ENCODE data around the gene PCSK1.
A peak's percentile ranks its signal among the peaks of the same experiment; 100 is the strongest.
"Not testable (repeated sequence)": the region's sequence is repeated elsewhere in the genome, so short reads cannot be mapped to it uniquely, and the experiment has no call there.

Gene PCSK1

GRCh38 chr5:96426831-96427230, 6.2 kb downstream of the PCSK1 start:
- no peak for DNase-seq (ENCODE audit: low spot score)

GRCh38 chr5:96425443-96425842, 7.6 kb downstream of the PCSK1 start:
- DNase-seq (ENCODE audit: low spot score) = no peak

- DNase-seq (ENCODE audit: low spot score) = no peak
These were observed 17.2 kb downstream of the PCSK1 start for GRCh38 chr5:96415897-96416296.

GRCh38 chr5:96412868-96413449, 20.1 kb downstream of the PCSK1 start:
- no peak for DNase-seq (ENCODE audit: low spot score)

GRCh38 chr5:96410013-96410412, 23.0 kb downstream of the PCSK1 start:
- DNase-seq (ENCODE audit: low spot score) = no peak

GRCh38 chr5:96408841-96409538, 24.1 kb downstream of the PCSK1 start:
- DNase-seq (ENCODE audit: low spot score) = no peak

GRCh38 chr5:96408210-96408777, 24.8 kb downstream of the PCSK1 start:
- peak; percentile 8 for DNase-seq (ENCODE audit: low spot score)

GRCh38 chr5:96407436-96407835, 25.6 kb downstream of the PCSK1 start:
- DNase-seq (ENCODE audit: low spot score) = no peak

GRCh38 chr5:96404191-96404867, 28.7 kb downstream of the PCSK1 start:
- DNase-seq (ENCODE audit: low spot score) = no peak

GRCh38 chr5:96402500-96402899, 30.5 kb downstream of the PCSK1 start:
- DNase-seq (ENCODE audit: low spot score) = no peak

- no peak for DNase-seq (ENCODE audit: low spot score)
These were observed 36.2 kb downstream of the PCSK1 start for GRCh38 chr5:96396878-96397277.

- DNase-seq (ENCODE audit: low spot score) = not testable (repeated sequence)
These were observed 37.8 kb downstream of the PCSK1 start for GRCh38 chr5:96395295-96395694.

GRCh38 chr5:96391921-96392320, 41.1 kb downstream of the PCSK1 start:
- DNase-seq (ENCODE audit: low spot score) = no peak

GRCh38 chr5:96388176-96388575, 44.9 kb downstream of the PCSK1 start:
- DNase-seq (ENCODE audit: low spot score) = no peak

GRCh38 chr5:96387616-96388015, 45.4 kb downstream of the PCSK1 start:
- DNase-seq (ENCODE audit: low spot score) = no peak

- no peak for DNase-seq (ENCODE audit: low spot score)
These were observed 47.5 kb downstream of the PCSK1 start for GRCh38 chr5:96385538-96385937.

- DNase-seq (ENCODE audit: low spot score) = no peak
These were observed 48.7 kb downstream of the PCSK1 start for GRCh38 chr5:96384353-96384752.

GRCh38 chr5:96381526-96381925, 51.5 kb downstream of the PCSK1 start:
- DNase-seq (ENCODE audit: low spot score) = no peak

- no peak for DNase-seq (ENCODE audit: low spot score)
These were observed 53.2 kb downstream of the PCSK1 start for GRCh38 chr5:96379896-96380295.

- no peak for DNase-seq (ENCODE audit: low spot score)
These were observed 55.5 kb downstream of the PCSK1 start for GRCh38 chr5:96377597-96377996.

- no peak for DNase-seq (ENCODE audit: low spot score)
These were observed 55.9 kb downstream of the PCSK1 start for GRCh38 chr5:96377167-96377566.

- no peak for DNase-seq (ENCODE audit: low spot score)
These were observed 58.4 kb downstream of the PCSK1 start for GRCh38 chr5:96374653-96375052.

GRCh38 chr5:96373381-96373733, 59.7 kb downstream of the PCSK1 start:
- no peak for DNase-seq (ENCODE audit: low spot score)

Measured in SK-N-DZ (cell line).